Skin of body (tissue), 2 donors: ENCODE results near the gene MYH14. TPM values are rescaled to one million over a fixed set of nuclear protein-coding genes. Genes with fewer than 3 reads are reported as not detected.
A peak's percentile ranks its signal among the peaks of the same experiment; 100 is the strongest.

ENCODE experiments used
- DNase-seq: peaks from one replicate; lab custom pipeline; 2025; lab: John Stamatoyannopoulos, UW
- total RNA-seq: library from RNA; depleted of rRNA; stranded (reverse); fragments of >200 nt; gene quantifications from one replicate; pipeline ENCODE4 v1.2.3, GENCODE V29; 2014

The MYH14 gene
- 38.4 TPM for total RNA-seq

- DNase-seq: peak; percentile 23
Measured at GRCh38 chr19:50203281-50204080, at the start of gene MYH14. Gene MYH14 (plus strand): TSS chr19:50203622. CDS start chr19:50210366, 6,744 bp downstream.

GRCh38 chr19:50154529-50154928, 48.9 kb upstream of the MYH14 start:
- no peak for DNase-seq

GRCh38 chr19:50155520-50156109, 47.8 kb upstream of the MYH14 start:
- no peak for DNase-seq

GRCh38 chr19:50158577-50158976, 44.8 kb upstream of the MYH14 start:
- DNase-seq: no peak

- no peak for DNase-seq
Measured at GRCh38 chr19:50159078-50159477, 44.3 kb upstream of the MYH14 start.

DNA sequence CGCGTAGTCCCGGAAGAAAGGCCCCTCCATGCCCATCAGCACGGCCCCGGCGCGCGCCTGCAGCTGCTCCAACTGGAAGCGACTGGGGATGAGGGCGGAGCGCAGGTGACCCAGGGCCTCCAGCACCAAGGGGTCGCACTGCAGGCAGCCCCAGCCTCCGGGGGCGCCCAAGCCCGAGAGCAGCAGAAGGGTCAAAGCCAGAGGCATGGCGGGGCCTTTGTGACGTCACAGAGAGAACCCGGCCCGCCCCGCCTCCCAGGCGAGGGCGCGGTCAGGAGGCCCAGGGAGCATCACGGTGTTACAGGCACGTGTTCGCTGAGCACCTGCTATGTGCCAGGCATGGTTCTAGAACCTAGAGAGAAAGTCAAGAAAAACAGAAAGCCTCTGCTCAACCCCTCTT, 40.4 kb upstream of the MYH14 start, which contains the start of gene IZUMO2:
Gene IZUMO2 (minus strand): TSS at position 294 of the 400 bp plus-strand sequence. CDS start 87 bp downstream, at position 207.
- no peak for DNase-seq

DNA sequence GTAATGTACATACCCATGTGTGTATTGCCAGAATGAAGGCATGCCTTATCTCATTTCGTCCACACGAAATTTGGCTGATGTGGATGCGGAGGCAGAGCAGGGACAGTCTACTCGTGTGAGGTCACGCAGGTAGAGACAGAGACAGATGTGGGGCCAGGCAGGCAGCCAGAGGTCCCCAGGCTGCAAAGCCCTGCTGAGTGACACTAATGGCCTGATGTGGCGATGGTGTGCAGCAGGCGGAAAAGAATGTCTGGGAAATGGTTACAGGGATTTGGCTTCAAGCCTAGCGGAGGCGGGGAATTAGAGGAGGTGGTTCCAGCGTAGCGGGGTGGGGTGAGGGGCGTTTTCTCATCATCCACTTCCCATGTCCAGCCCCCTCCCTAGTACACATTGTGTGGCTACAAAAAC, 36.1 kb upstream of the MYH14 start:
- DNase-seq: no peak

DNA sequence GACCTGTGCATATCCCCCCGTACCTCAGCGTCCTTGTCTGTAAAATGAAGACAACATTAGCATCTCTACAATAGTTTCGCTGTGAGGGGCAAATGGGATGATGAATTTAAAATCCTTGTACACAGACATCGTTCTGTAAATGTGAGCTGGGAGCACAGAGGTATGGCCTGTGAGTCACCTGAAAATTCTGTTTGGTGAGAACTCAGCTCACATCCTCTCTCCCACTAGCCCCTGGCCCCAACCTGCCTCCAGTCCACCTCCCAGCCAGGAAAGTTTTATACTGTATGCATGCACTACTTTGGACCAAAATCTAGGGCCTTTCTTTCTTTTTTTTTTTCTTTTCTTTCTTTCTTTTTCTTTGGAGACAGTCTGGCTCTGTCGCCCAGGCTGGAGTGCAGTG, 31.7 kb upstream of the MYH14 start:
- no peak for DNase-seq

DNA sequence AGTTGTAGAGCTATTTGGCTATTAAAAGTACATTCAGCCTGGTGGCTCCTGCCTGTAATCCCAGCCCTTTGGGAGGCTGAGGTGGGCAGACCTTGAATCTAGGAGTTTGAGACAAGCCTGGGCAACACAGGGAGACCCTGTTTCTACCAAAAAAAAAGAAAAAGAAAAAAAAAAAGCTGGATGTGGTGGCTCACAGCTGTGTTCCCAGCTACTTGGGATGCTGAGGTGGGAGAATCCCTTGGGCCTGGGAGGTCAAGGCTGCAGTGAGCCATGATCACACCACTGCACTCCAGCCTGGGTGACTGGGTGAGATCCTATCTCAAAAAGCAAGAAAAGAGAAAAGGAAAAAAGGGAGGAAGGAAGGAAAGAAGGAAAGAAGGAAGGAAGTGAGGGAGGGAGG, 30.7 kb upstream of the MYH14 start:
- DNase-seq: no peak

DNA sequence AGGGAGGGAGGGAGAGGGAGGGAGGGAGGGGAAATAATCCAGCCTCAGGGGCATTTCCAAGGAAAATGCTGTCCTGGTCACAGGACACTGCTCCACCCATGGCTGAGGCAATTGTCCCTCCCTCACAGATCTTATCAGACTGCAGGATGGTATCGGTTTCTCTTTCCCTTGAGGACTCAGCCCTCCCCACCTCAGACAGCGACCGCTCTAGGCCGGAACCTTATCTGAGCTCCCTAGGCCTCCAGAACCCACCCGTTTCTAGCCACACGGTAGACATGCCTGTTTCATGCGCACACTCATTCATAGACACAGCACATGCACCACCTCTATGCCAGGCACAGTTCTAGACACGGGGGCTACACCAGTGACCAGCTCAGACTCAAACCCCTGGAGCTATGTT, 30.3 kb upstream of the MYH14 start:
- no peak for DNase-seq

DNA sequence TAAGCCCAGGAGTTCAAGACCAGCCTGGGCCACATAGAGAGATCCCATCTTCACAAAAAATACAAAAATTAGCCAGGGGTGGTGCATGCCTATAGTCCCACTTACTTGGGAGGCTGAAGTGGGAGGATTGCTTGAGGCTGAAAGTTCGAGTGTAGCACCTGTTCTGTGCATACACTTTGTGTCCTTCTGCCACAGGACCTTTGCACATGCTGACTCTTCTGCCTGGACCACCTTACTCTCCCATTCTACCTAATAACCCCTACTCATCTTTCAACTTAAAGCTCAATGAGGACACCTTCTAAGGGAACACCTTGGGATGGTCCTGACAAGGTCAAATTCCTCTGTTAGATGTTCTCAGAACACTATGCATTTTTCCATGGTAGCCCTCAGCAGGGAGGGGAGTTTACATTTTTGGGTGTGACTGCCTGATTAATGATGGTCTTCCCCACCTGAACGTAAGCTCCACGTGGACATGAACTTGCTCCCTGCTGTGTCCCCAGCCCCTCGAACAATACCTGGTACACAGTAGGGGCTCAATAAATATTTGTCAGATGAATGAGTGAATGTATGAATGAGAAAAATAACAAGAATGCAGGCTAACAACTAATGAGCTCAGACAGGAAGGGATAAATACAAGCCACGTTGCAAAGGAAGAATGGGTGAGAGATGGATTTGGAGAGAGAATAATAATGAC, 29.2 kb upstream of the MYH14 start:
- no peak for DNase-seq

- DNase-seq: no peak
Measured at GRCh38 chr19:50175924-50176323, 27.5 kb upstream of the MYH14 start.

DNA sequence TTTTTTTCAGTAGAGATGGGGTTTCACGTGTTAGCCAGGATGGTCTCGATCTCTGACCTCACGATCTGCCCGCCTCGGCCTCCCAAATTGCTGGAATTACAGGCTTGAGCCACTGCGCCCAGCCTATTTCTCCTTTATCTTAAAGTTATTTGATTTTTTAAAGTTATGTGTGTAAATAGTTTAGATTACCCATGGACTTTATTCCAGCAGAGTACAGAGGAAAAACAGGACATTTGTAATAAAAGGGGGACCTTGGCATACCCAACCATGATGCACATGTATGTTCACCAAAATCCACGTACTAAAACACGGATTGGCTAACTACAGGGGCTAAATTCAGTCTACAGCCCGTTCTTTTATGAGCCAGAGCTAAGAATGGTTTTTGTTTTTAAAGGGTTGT, 26.6 kb upstream of the MYH14 start:
- DNase-seq: no peak

- DNase-seq: no peak
Measured at GRCh38 chr19:50178320-50178719, 25.1 kb upstream of the MYH14 start.

DNA sequence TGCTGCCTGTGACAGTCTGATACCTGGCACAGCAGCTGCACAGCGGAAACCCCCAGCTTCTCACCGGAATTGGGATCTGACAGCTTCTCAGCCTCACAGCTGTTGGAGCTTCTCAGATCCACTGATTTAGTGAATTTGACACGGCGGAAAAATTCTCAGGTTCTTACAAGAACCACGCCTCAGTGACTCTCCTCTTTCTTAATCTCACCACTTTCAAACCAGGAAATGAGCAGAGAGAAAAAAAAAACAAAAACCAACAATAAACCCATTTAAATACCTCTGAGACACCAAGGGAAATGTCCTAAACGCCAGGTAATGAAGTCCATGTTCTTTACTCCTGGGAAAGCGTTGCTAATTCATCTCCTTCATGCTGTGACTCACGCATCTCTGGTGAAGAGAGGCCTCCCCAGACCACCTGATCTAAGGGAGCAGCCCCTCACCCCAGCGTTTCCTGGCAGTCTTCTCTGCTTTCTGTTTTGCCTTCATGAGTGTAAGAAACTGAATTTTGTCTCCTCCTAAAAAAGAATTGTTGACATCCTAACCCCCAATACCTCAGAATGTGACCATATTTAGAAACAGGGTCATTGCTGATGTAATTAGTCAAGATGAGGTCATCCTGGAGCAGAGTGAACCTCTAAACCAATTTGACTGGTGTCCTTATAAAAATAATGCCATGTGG, 24.4 kb upstream of the MYH14 start:
- DNase-seq: no peak

- DNase-seq: no peak
Measured at GRCh38 chr19:50181121-50181520, 22.3 kb upstream of the MYH14 start.

DNA sequence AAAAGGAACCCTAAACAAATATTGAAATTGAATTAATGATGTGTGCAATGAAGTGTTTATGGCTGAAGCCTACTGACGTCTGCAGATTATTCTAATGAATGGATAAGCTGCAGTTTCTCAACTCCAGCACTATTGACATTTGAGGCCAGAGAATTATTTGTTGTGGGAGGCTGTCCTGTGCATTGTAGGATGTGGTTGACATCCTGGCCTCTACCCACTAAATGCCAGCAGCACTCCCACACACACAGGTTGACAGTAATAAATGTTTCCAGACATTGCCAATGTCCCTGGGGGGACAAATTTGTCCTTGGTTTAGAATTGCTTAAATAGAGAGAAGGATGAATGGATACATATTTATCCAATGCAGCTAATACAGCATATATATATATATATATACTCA, 19.2 kb upstream of the MYH14 start:
- DNase-seq: no peak

DNA sequence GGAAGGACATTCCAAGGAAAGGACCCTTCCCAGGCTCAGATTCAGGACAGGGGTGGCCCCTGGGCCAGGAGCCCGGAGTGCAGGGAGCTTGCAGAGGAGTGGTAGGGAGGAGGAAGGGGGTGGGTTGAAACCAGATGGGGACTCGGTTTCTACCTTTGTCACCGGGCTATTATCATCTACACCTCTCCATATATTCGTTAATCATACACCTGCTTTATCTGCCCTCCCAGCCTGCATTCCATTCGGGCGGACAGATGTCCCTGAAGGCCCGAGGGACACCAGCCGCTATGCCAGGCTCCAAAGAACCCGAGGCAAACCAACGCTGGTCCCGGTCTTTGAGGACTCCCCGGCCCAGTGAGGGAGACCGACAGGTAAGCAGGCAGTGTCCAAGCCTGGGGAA, 15.5 kb upstream of the MYH14 start:
- DNase-seq: no peak

- no peak for DNase-seq
Measured at GRCh38 chr19:50189331-50189730, 14.1 kb upstream of the MYH14 start.

DNA sequence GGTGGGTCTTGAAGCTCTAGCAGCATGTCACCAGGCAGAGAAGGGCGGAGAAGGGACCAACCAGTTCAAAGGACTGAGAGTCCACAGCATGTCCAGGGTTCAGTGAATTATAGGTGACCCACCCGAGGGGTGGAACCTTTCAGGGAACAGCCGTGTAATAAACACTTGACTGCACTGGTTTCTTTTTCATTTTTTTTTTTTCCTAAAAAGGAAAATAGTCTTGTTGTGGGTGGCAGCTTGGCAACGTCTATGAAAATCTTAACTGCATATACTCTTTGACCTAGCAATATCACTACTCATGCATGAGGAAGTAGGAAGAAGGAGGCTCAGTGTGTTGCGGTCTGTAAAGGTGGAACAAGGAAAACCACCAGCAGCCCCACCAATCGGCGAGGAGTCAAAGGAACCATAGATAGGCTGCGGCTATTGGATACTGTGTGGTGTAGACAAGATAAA, 13.0 kb upstream of the MYH14 start:
- DNase-seq: no peak

GRCh38 chr19:50191216-50191615, 12.2 kb upstream of the MYH14 start:
- DNase-seq: no peak
